ENCODE results near the gene CACHD1. TPM values are rescaled to one million over a fixed set of nuclear protein-coding genes. Genes with fewer than 3 reads are reported as not detected.

The CACHD1 gene
- total RNA-seq, 2 donors from 2014 or later: 5.3 to 6.7 TPM

DNA sequence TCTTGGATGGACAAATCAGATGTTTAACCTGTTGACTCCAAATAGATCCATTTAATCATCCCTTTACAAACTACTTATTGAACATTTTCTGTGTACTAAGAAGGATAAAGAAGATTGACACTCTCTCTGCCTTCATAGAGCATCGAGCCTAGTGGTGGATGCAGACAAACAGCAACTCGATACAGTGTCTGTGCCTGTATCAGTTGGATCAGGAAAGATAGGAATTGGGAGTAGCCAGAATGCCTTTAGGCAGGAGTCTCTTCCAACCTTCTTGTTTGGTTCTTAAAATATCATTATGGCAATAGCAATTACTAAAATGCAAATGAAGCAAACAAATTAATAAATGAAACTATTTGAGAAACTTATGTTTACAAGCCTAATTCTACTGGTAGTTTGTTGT, 185.9 kb downstream of the CACHD1 start:
- H3K9me3 ChIP-seq: no peaks in the 10 kb centered on the region
- no peak overlapping the region for H3K4me3 ChIP-seq
- H3K4me1 ChIP-seq (ENCODE audit: control insufficient read depth in 1 of 2, low read depth in 2 of 2): no peaks in the 10 kb centered on the region
- H3K36me3 ChIP-seq: no peaks in the 10 kb centered on the region
- ATAC-seq (ENCODE audit: insufficient number of reproducible peaks, low FRiP score, low read depth) (no peak), DNase-seq (ENCODE audit: low spot score) (no peak)
- no peak overlapping the region for H3K27ac ChIP-seq
- TF ChIP-seq, protein P1, sequence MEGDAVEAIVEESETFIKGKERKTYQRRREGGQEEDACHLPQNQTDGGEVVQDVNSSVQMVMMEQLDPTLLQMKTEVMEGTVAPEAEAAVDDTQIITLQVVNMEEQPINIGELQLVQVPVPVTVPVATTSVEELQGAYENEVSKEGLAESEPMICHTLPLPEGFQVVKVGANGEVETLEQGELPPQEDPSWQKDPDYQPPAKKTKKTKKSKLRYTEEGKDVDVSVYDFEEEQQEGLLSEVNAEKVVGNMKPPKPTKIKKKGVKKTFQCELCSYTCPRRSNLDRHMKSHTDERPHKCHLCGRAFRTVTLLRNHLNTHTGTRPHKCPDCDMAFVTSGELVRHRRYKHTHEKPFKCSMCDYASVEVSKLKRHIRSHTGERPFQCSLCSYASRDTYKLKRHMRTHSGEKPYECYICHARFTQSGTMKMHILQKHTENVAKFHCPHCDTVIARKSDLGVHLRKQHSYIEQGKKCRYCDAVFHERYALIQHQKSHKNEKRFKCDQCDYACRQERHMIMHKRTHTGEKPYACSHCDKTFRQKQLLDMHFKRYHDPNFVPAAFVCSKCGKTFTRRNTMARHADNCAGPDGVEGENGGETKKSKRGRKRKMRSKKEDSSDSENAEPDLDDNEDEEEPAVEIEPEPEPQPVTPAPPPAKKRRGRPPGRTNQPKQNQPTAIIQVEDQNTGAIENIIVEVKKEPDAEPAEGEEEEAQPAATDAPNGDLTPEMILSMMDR (IDR thresholded peaks at IDR 0.05): no peak
- H3K27me3 ChIP-seq (replicated peaks; ENCODE audit: insufficient read depth): no peaks in the 10 kb centered on the region

DNA sequence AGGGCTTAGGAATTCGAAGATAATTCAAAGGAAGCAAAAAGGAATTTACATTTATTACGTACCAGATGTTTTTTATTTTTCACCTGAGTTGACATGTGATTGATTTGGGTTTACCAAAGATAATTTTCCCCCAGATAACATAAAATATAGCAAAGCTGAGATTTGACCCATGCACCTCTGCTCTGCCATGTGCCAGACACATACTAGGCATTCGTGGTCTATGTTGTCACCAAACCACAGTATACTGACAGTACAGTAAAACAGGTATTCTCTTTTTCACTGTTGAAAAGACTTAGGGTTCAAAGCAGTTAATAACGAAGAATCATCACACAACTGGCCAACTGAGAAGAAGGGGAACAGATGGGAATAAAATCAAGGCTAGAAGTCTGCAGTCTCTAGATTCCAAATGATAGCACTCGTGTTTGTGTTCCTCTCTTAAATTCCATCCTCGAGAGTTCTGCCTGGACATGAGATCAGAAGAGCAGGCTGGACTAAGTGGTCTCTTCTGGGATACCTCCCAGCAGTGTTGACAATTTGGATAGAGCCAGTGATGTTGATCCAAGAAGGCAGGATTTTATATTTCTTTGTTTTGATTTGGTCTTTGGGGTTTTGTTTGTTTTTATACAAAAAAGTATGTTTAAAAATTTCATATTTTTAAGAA, 189.7 kb downstream of the CACHD1 start:
- TF ChIP-seq, protein P1 (IDR thresholded peaks at IDR 0.05): no peak
- H3K9me3 ChIP-seq: no peaks in the 10 kb centered on the region
- H3K27ac ChIP-seq: no peak overlapping the region
- DNase-seq (ENCODE audit: low spot score) (no peak), ATAC-seq (ENCODE audit: insufficient number of reproducible peaks, low FRiP score, low read depth) (no peak)
- no peak overlapping the region for H3K4me3 ChIP-seq
- H3K27me3 ChIP-seq (replicated peaks; ENCODE audit: insufficient read depth): no peaks in the 10 kb centered on the region
- no peaks in the 10 kb centered on the region for H3K4me1 ChIP-seq (ENCODE audit: control insufficient read depth in 1 of 2, low read depth in 2 of 2)
- no peaks in the 10 kb centered on the region for H3K36me3 ChIP-seq

GRCh38 chr1:64663668-64664067, 193.7 kb downstream of the CACHD1 start:
- TF ChIP-seq, protein P1 (IDR thresholded peaks at IDR 0.05): no peak
- no peak for ATAC-seq (ENCODE audit: insufficient number of reproducible peaks, low FRiP score, low read depth)

DNA sequence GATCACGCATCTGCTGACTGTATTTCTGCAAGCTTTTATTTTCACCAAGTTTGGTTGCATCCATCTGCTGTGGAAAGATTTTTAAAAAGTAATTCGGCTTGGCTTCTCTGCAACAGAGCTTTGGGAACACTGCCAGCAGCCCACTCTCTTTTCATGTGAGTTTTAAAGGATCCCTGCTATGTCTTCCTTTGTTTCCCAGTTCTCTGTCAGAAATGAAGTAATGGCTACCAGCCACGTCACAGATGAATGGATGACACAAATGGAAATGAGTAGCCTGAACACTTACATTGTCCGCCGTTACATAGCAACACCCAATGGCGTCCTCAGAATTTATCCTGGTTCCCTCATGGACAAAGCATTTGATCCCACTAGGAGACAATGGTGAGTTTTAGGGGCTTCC, 194.4 kb downstream of the CACHD1 start:
- no peaks in the 10 kb centered on the region for H3K9me3 ChIP-seq
- H3K27me3 ChIP-seq (replicated peaks; ENCODE audit: insufficient read depth): no peaks in the 10 kb centered on the region
- no peaks in the 10 kb centered on the region for H3K4me1 ChIP-seq (ENCODE audit: control insufficient read depth in 1 of 2, low read depth in 2 of 2)
- no peak overlapping the region for H3K4me3 ChIP-seq
- H3K27ac ChIP-seq: no peak overlapping the region
- ATAC-seq (ENCODE audit: insufficient number of reproducible peaks, low FRiP score, low read depth) (no peak), DNase-seq (ENCODE audit: low spot score) (no peak)
- TF ChIP-seq, protein P1 (IDR thresholded peaks at IDR 0.05): no peak
- H3K36me3 ChIP-seq: no peaks in the 10 kb centered on the region

More at GRCh38 chr1:64663668-64664067, 193.7 kb downstream of the CACHD1 start:
- H3K36me3 ChIP-seq: no peaks in the 10 kb centered on the region
- no peaks in the 10 kb centered on the region for H3K27me3 ChIP-seq (replicated peaks; ENCODE audit: insufficient read depth)
- H3K4me1 ChIP-seq (ENCODE audit: control insufficient read depth in 1 of 2, low read depth in 2 of 2): no peaks in the 10 kb centered on the region
- H3K9me3 ChIP-seq: no peaks in the 10 kb centered on the region
- H3K27ac ChIP-seq: no peak overlapping the region
- no peak overlapping the region for H3K4me3 ChIP-seq
- no peak for DNase-seq (ENCODE audit: low spot score)

- no peaks in the 10 kb centered on the region for H3K36me3 ChIP-seq
- no peaks in the 10 kb centered on the region for H3K4me1 ChIP-seq (ENCODE audit: control insufficient read depth in 1 of 2, low read depth in 2 of 2)
- no peaks in the 10 kb centered on the region for H3K9me3 ChIP-seq
- no peak overlapping the region for H3K4me3 ChIP-seq
- no peak overlapping the region for H3K27ac ChIP-seq
- ATAC-seq (ENCODE audit: insufficient number of reproducible peaks, low FRiP score, low read depth) (no peak), DNase-seq (ENCODE audit: low spot score) (no peak)
- TF ChIP-seq, protein P1 (IDR thresholded peaks at IDR 0.05): no peak
- no peaks in the 10 kb centered on the region for H3K27me3 ChIP-seq (replicated peaks; ENCODE audit: insufficient read depth)
Measured at GRCh38 chr1:64669098-64669675, 199.3 kb downstream of the CACHD1 start.
